HCT116 (cell line): ENCODE results near the gene ZSCAN29. TPM values are rescaled to one million over a fixed set of nuclear protein-coding genes. Genes with fewer than 3 reads are reported as not detected.

Source experiments
- ATAC-seq: fragments of 200-7000 bp; cut with Tn5 transposase; 2 replicates; pipeline ENCODE4 v1.9.1; 2020; ENCODE audit warnings: mild to moderate bottlenecking, moderate library complexity
- BruUV-seq: library from RNA; stranded (reverse); fragments of 400-500 nt; replicated peaks from 2 replicates; lab custom pipeline; 2021; lab: Mats Ljungman, UMichigan
- CTCF ChIA-PET: fragments of 300-600 bp; sonication (Branson Sonifier 250); formaldehyde crosslinking; loops from one replicate; lab custom pipeline; 2021; ENCODE audit warnings: antibody characterized with exemption; lab: Charles Lee
- POLR2A ChIA-PET: fragments of 300-600, 350-600 bp; sonication (Branson Sonifier 250); formaldehyde crosslinking; loops from one replicate; lab custom pipeline; 2021; ENCODE audit warnings: antibody characterized with exemption; lab: Charles Lee
- RAD21 ChIA-PET, 2 experiments: fragments of 300-600 bp; sonication (Branson Sonifier 250); formaldehyde crosslinking; loops; one replicate each; lab custom pipeline; 2023; ENCODE audit warnings: low total read pairs in 2 of 2; ENCODE audit not compliant: uncharacterized antibody in 2 of 2, unreplicated experiment in 2 of 2, low non-redundant PET in 1 of 2; lab: Charles Lee
- DNase-seq: peaks from one replicate; pipeline ENCODE4 v3.0.0-alpha.2; 2010; ENCODE audit warnings: low read depth, low spot score
- H2AFZ ChIP-seq: fragments of 200-600 bp; shearing (Covaris generic), sonication (generic); 2 replicates; pipeline ENCODE4 v1.6.1; 2017; ENCODE audit warnings: low read depth, mixed run types, mixed read lengths, antibody characterized with exemption, low read length; ENCODE audit not compliant: poor library complexity, severe bottlenecking
- H3K27ac ChIP-seq: 2 replicates; pipeline ENCODE4 v1.5.1; 2012; ENCODE audit warnings: low read depth, low read length
- H3K27me3 ChIP-seq: fragments of 200-600 bp; sonication (generic); 2 replicates; pipeline ENCODE4 v1.6.1; 2016; ENCODE audit warnings: mixed run types, low read length, mixed read lengths; ENCODE audit not compliant: insufficient read depth
- H3K36me3 ChIP-seq, 2 experiments: fragments of 200-500 bp in 1 of 2; fragments of 200-600 bp in 1 of 2; sonication (Bioruptor generic) in 1 of 2; sonication (generic) in 1 of 2; 2 replicates each; pipeline versions ENCODE4 v1.5.1 to v1.6.1; 2014 to 2016; ENCODE audit warnings: low read length in 2 of 2, inconsistent platforms in 1 of 2, mixed read lengths in 1 of 2, mixed run types in 1 of 2; ENCODE audit not compliant: insufficient read depth in 2 of 2, control insufficient read depth in 1 of 2
- H3K4me1 ChIP-seq, 2 experiments: fragments of 200-600 bp in 1 of 2; sonication (generic) in 1 of 2; 2 replicates each; pipeline versions ENCODE4 v1.5.1 to v1.6.1; 2012 to 2017; ENCODE audit warnings: low read length in 2 of 2, inconsistent platforms in 1 of 2, mild to moderate bottlenecking in 1 of 2, mixed read lengths in 1 of 2, mixed run types in 1 of 2, moderate library complexity in 1 of 2; ENCODE audit not compliant: insufficient read depth in 2 of 2, control insufficient read depth in 1 of 2
- H3K4me2 ChIP-seq: fragments of 200-600 bp; sonication (generic); 2 replicates; pipeline ENCODE4 v1.6.1; 2017; ENCODE audit warnings: mixed run types, low read length, mixed read lengths
- H3K4me3 ChIP-seq, 2 experiments: fragments of 200-600 bp in 1 of 2; sonication (generic) in 1 of 2; replicated peaks in 1 of 2; 2 replicates each; pipeline ENCODE4 v1.5.1; 2011 to 2016; ENCODE audit warnings: low read length in 2 of 2, control low read depth in 1 of 2, low read depth in 1 of 2, mild to moderate bottlenecking in 1 of 2, mixed read lengths in 1 of 2, mixed run types in 1 of 2
- H3K79me2 ChIP-seq: fragments of 200-600 bp; sonication (generic); 2 replicates; pipeline ENCODE4 v1.6.1; 2017; ENCODE audit warnings: mild to moderate bottlenecking, mixed run types, low read length, moderate library complexity, mixed read lengths; ENCODE audit not compliant: insufficient read depth
- H3K9ac ChIP-seq: fragments of 200-600 bp; sonication (generic); 2 replicates; pipeline ENCODE4 v1.6.1; 2016; ENCODE audit warnings: low read length, mixed read lengths
- H3K9me2 ChIP-seq: fragments of 200-600 bp; sonication (generic), shearing (Covaris generic); 2 replicates; pipeline ENCODE4 v1.6.1; 2017; ENCODE audit warnings: mixed run types, mild to moderate bottlenecking, moderate library complexity; ENCODE audit not compliant: insufficient read depth
- H3K9me3 ChIP-seq, 2 experiments: fragments of 200-500 bp in 1 of 2; fragments of 200-600 bp in 1 of 2; sonication (Bioruptor generic) in 1 of 2; sonication (generic) in 1 of 2; 2 replicates each; pipeline ENCODE4 v1.6.1; 2014 to 2017; ENCODE audit warnings: low read length in 2 of 2, mixed read lengths in 2 of 2, inconsistent platforms in 1 of 2, low read depth in 1 of 2, mild to moderate bottlenecking in 1 of 2, mixed run types in 1 of 2, moderate library complexity in 1 of 2; ENCODE audit not compliant: control insufficient read depth in 1 of 2, insufficient read depth in 1 of 2
- H4K20me1 ChIP-seq: fragments of 200-600 bp; sonication (generic), shearing (Covaris generic); 2 replicates; pipeline ENCODE4 v1.6.1; 2017; ENCODE audit warnings: mixed run types, mild to moderate bottlenecking, moderate library complexity; ENCODE audit not compliant: insufficient read depth
- CEBPB ChIP-seq: IDR thresholded peaks from 2 replicates; pipeline ENCODE4 v1.6.1; 2012; ENCODE audit warnings: low read depth
- CTCF ChIP-seq, 3 experiments: fragments of 200-600 bp in 1 of 3; sonication (generic) in 1 of 3; IDR thresholded peaks in 2 of 3; conservative IDR thresholded peaks in 1 of 3; 2 replicates each; pipeline ENCODE4 v1.5.1; 2012 to 2017; ENCODE audit warnings: low read depth in 2 of 3, low read length in 2 of 3, antibody characterized with exemption in 1 of 3, borderline replicate concordance in 1 of 3, control low read depth in 1 of 3, mild to moderate bottlenecking in 1 of 3, mixed read lengths in 1 of 3, mixed run types in 1 of 3, moderate library complexity in 1 of 3; ENCODE audit not compliant: insufficient read depth in 1 of 3
- EZH2 ChIP-seq: fragments of 200-600 bp; sonication (generic); IDR thresholded peaks from 2 replicates; pipeline ENCODE4 v1.6.1; 2017; ENCODE audit warnings: antibody characterized with exemption, mixed run types
- POLR2AphosphoS5 ChIP-seq: IDR thresholded peaks from 2 replicates; pipeline ENCODE4 v1.6.1; 2011; ENCODE audit warnings: mild to moderate bottlenecking, low read depth, low read length, moderate library complexity
- SIN3A ChIP-seq: IDR thresholded peaks from 2 replicates; pipeline ENCODE4 v1.6.1; 2012; ENCODE audit warnings: low read depth
- SP1 ChIP-seq: IDR thresholded peaks from 2 replicates; pipeline ENCODE4 v1.6.1; 2012; ENCODE audit warnings: low read depth
- intact Hi-C: fragments of 100-400 bp; cut with micrococcal nuclease; formaldehyde crosslinking; loops from 2 replicates; pipeline ENCODE4 v1.10.0; 2022
- total RNA-seq: library from RNA; stranded (reverse); gene quantifications from one replicate; pipeline ENCODE4 v1.2.1, GENCODE V29; 2021; ENCODE audit not compliant: unreplicated experiment
- TF ChIP-seq, protein P1 (sequence below): IDR thresholded peaks from 2 replicates; pipeline ENCODE4 v1.6.1; 2012; ENCODE audit warnings: low read depth
- TF ChIP-seq, protein P2 (sequence below): IDR thresholded peaks from 2 replicates; pipeline ENCODE4 v1.6.1; 2011; ENCODE audit warnings: mild to moderate bottlenecking, low read length, moderate library complexity; ENCODE audit not compliant: insufficient replicate concordance; ENCODE audit errors: extremely low read depth
- TF ChIP-seq, protein P3 (sequence below): IDR thresholded peaks from 2 replicates; pipeline ENCODE4 v1.6.1; 2012

Gene ZSCAN29
- total RNA-seq, 1 experiment from 2014 or later, result 27.3 TPM

DNA sequence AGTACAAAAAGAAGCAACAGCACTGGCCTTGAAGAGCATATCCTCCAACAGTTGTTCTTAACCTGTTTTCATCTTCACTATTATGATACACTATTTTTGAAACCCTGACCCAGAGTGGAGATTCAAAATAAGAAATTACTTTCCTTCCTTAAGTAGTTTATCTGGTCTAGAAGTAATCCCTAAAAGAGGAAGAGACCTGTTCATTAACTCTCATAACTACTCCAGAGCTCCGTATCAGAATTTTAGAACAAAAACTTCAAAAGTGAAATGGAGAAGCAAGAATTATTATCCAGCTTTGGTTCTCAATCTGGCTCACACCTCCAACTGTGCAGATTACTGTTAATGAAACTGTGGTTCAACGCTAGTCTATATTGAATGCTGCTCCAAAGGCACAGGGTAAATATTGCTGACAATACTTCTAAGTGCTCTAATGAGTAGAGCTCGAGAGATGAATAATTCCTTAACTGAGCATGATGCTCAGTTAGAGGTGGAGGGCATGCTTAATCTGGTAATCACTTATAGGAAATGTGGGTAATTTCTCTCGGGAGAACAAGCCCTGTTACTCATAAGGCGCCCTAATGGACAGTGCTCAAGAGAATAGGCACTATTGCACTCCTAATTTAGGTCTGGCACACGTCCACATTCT, 45.7 kb downstream of the ZSCAN29 start:
- Histone ChIP-seq H3K27ac (no peak overlapping the region), H3K9ac (no peak overlapping the region), H3K79me2 (peaks cover 10% of the 10 kb centered on the region; the same call in 1 of the 2 replicates), H3K36me3 (no peaks in the 10 kb centered on the region), H3K4me2 (no peak overlapping the region), H3K4me3 (no peak overlapping the region), H3K9me3 (no peaks in the 10 kb centered on the region), H2AFZ (no peak overlapping the region), H3K4me1 (peaks cover 4 to 9% of the 10 kb centered on the region in 2 experiments; a peak in 3 of 4 replicates), H4K20me1 (no peaks in the 10 kb centered on the region), H3K27me3 (no peaks in the 10 kb centered on the region), H3K9me2 (no peaks in the 10 kb centered on the region)
- ATAC-seq (no peak), DNase-seq (no peak)
- CTCF ChIA-PET, result no interaction called here
- POLR2A ChIA-PET, result no interaction called here
- RAD21 ChIA-PET, result no interaction called here
- intact Hi-C loops, result no loop called here
- TF ChIP-seq CTCF (IDR thresholded peaks at IDR 0.05 in 2 of 3, conservative IDR thresholded peaks at IDR 0.05 in 1 of 3; ENCODE audit: borderline replicate concordance in 1 of 3, insufficient read depth in 1 of 3, low read depth in 2 of 3, low read length in 2 of 3), result no peak
- TF ChIP-seq, protein P1, sequence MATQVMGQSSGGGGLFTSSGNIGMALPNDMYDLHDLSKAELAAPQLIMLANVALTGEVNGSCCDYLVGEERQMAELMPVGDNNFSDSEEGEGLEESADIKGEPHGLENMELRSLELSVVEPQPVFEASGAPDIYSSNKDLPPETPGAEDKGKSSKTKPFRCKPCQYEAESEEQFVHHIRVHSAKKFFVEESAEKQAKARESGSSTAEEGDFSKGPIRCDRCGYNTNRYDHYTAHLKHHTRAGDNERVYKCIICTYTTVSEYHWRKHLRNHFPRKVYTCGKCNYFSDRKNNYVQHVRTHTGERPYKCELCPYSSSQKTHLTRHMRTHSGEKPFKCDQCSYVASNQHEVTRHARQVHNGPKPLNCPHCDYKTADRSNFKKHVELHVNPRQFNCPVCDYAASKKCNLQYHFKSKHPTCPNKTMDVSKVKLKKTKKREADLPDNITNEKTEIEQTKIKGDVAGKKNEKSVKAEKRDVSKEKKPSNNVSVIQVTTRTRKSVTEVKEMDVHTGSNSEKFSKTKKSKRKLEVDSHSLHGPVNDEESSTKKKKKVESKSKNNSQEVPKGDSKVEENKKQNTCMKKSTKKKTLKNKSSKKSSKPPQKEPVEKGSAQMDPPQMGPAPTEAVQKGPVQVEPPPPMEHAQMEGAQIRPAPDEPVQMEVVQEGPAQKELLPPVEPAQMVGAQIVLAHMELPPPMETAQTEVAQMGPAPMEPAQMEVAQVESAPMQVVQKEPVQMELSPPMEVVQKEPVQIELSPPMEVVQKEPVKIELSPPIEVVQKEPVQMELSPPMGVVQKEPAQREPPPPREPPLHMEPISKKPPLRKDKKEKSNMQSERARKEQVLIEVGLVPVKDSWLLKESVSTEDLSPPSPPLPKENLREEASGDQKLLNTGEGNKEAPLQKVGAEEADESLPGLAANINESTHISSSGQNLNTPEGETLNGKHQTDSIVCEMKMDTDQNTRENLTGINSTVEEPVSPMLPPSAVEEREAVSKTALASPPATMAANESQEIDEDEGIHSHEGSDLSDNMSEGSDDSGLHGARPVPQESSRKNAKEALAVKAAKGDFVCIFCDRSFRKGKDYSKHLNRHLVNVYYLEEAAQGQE, result no peak
- TF ChIP-seq, protein P2, sequence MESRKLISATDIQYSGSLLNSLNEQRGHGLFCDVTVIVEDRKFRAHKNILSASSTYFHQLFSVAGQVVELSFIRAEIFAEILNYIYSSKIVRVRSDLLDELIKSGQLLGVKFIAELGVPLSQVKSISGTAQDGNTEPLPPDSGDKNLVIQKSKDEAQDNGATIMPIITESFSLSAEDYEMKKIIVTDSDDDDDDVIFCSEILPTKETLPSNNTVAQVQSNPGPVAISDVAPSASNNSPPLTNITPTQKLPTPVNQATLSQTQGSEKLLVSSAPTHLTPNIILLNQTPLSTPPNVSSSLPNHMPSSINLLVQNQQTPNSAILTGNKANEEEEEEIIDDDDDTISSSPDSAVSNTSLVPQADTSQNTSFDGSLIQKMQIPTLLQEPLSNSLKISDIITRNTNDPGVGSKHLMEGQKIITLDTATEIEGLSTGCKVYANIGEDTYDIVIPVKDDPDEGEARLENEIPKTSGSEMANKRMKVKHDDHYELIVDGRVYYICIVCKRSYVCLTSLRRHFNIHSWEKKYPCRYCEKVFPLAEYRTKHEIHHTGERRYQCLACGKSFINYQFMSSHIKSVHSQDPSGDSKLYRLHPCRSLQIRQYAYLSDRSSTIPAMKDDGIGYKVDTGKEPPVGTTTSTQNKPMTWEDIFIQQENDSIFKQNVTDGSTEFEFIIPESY, result no peak
- TF ChIP-seq, protein P3, sequence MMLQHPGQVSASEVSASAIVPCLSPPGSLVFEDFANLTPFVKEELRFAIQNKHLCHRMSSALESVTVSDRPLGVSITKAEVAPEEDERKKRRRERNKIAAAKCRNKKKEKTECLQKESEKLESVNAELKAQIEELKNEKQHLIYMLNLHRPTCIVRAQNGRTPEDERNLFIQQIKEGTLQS, result no peak
- TF ChIP-seq SP1, result no peak
- no peak for TF ChIP-seq EZH2
- TF ChIP-seq CEBPB, result no peak
- TF ChIP-seq POLR2AphosphoS5, result no peak
- TF ChIP-seq SIN3A, result no peak
- no TSS peak for BruUV-seq
